WTC11 (cell line): Measurements from ENCODE around the gene TNKS2. TPM values are rescaled to one million over a fixed set of nuclear protein-coding genes. Genes with fewer than 3 reads are reported as not detected.

Experiments used
- ATAC-seq: fragments of 200-7000 bp; cut with Tn5 transposase; 2 replicates; pipeline ENCODE4 v1.10.0; 2021; ENCODE audit warnings: mild to moderate bottlenecking, moderate library complexity
- CTCF ChIA-PET: fragments of 300-600 bp; sonication (Branson Sonifier 250); formaldehyde crosslinking; loops from one replicate; lab custom pipeline; 2021; ENCODE audit warnings: antibody characterized with exemption; lab: Charles Lee
- POLR2A ChIA-PET: fragments of 350-600 bp; sonication (Branson Sonifier 250); formaldehyde crosslinking; loops from one replicate; lab custom pipeline; 2021; ENCODE audit warnings: antibody characterized with exemption; lab: Charles Lee
- DNase-seq: peaks from one replicate; pipeline ENCODE4 v3.0.0; 2021; ENCODE audit warnings: low spot score
- H3K27ac Mint-ChIP-seq: 2 replicates; pipeline ENCODE4 v1.8.0; 2021; ENCODE audit warnings: mixed read lengths
- H3K27me3 Mint-ChIP-seq: 2 replicates; pipeline ENCODE4 v1.8.0; 2021; ENCODE audit warnings: low read depth, mild to moderate bottlenecking, moderate library complexity, mixed read lengths
- H3K36me3 Mint-ChIP-seq: 2 replicates; pipeline ENCODE4 v1.8.0; 2021; ENCODE audit warnings: mixed read lengths
- H3K4me1 Mint-ChIP-seq: 2 replicates; pipeline ENCODE4 v1.8.0; 2022; ENCODE audit warnings: mixed read lengths
- H3K4me3 Mint-ChIP-seq: 2 replicates; pipeline ENCODE4 v1.8.0; 2021; ENCODE audit warnings: mild to moderate bottlenecking, moderate library complexity, mixed read lengths
- H3K9me3 Mint-ChIP-seq: 2 replicates; pipeline ENCODE4 v1.8.0; 2021; ENCODE audit warnings: mixed read lengths
- CBFB ChIP-seq: sonication (generic); formaldehyde crosslinking; IDR thresholded peaks from 2 replicates; pipeline ENCODE4 v1.8.1; 2022; ENCODE audit warnings: mild to moderate bottlenecking, low read depth, missing genetic modification reagents
- CDX4 ChIP-seq: fragments of 250-450 bp; sonication (Bioruptor Pico); IDR thresholded peaks from 2 replicates; pipeline ENCODE4 v1.9.0; 2021; ENCODE audit warnings: moderate library complexity, mild to moderate bottlenecking, inconsistent platforms, borderline replicate concordance
- ETV6 ChIP-seq: sonication (generic); formaldehyde crosslinking; IDR thresholded peaks from 2 replicates; pipeline ENCODE4 v1.8.1; 2022; ENCODE audit warnings: mild to moderate bottlenecking, missing genetic modification reagents
- GABPB1 ChIP-seq: sonication (generic); formaldehyde crosslinking; IDR thresholded peaks from 2 replicates; pipeline ENCODE4 v1.8.1; 2023; ENCODE audit warnings: mild to moderate bottlenecking, missing genetic modification reagents
- KAT7 ChIP-seq: sonication (generic); formaldehyde crosslinking; IDR thresholded peaks from 2 replicates; pipeline ENCODE4 v1.8.1; 2023; ENCODE audit warnings: missing genetic modification reagents, mild to moderate bottlenecking, borderline replicate concordance
- MYBL2 ChIP-seq: sonication (generic); formaldehyde crosslinking; IDR thresholded peaks from 2 replicates; pipeline ENCODE4 v1.8.1; 2023; ENCODE audit warnings: mild to moderate bottlenecking, moderate library complexity, missing genetic modification reagents
- NFYB ChIP-seq: sonication (generic); formaldehyde crosslinking; conservative IDR thresholded peaks from 2 replicates; pipeline ENCODE4 v1.8.0; 2022; ENCODE audit warnings: low read depth, missing genetic modification reagents
- RELA ChIP-seq: sonication (generic); formaldehyde crosslinking; IDR thresholded peaks from 2 replicates; pipeline ENCODE4 v1.8.1; 2022; ENCODE audit warnings: missing genetic modification reagents, mild to moderate bottlenecking, borderline replicate concordance
- RORB ChIP-seq: fragments of 250-450 bp; sonication (Bioruptor Pico); IDR thresholded peaks from 2 replicates; pipeline ENCODE4 v1.9.0; 2021; ENCODE audit warnings: mild to moderate bottlenecking
- ZBTB43 ChIP-seq: sonication (generic); formaldehyde crosslinking; IDR thresholded peaks from 2 replicates; pipeline ENCODE4 v1.8.1; 2023; ENCODE audit warnings: mild to moderate bottlenecking, missing genetic modification reagents
- ZNF232 ChIP-seq: sonication (generic); formaldehyde crosslinking; IDR thresholded peaks from 2 replicates; pipeline ENCODE4 v1.8.0; 2022; ENCODE audit warnings: mild to moderate bottlenecking, missing genetic modification reagents
- ZNF263 ChIP-seq: sonication (generic); formaldehyde crosslinking; IDR thresholded peaks from 2 replicates; pipeline ENCODE4 v1.8.1; 2022; ENCODE audit warnings: low read depth, mild to moderate bottlenecking, moderate library complexity, missing genetic modification reagents
- ZNF512 ChIP-seq: sonication (generic); formaldehyde crosslinking; IDR thresholded peaks from 2 replicates; pipeline ENCODE4 v1.8.1; 2022; ENCODE audit warnings: missing genetic modification reagents, borderline replicate concordance
- ZNF532 ChIP-seq: fragments of 250-450 bp; sonication (Bioruptor Pico); IDR thresholded peaks from 2 replicates; pipeline ENCODE4 v1.9.0; 2021; ENCODE audit warnings: mild to moderate bottlenecking, borderline replicate concordance
- total RNA-seq: library from RNA; stranded (reverse); gene quantifications from 3 replicates; pipeline ENCODE4 v1.2.3, GENCODE V29; 2021

TNKS2 gene
- total RNA-seq, 1 experiment from 2014 or later: 53.5 TPM

- ChIA-PET CTCF (interaction anchor here (1.6 to 2.4 kb wide), 4 partner anchors 14 to 150 kb away, joined by 9 to 11 read pairs (median 10); partner anchors contain the start of gene BTAF1), POLR2A (interaction anchor here (1.0 to 2.4 kb wide), 5 partner anchors 14 to 611 kb away, joined by 3 to 27 read pairs (median 7); partner anchors contain the start of genes BTAF1 and TNKS2)
- H3K36me3 Mint-ChIP-seq: peaks cover 18% of the 10 kb centered on the region
- no peaks in the 10 kb centered on the region for H3K27me3 Mint-ChIP-seq
- H3K4me3 Mint-ChIP-seq: peak within 1 kb of the TSS; percentile 81
- TF ChIP-seq ETV6: 0 out of 2 replicates have a peak, but pooled peaks have one; percentile 1
- TF ChIP-seq CBFB (CRISPR knock-in tag): no peak
- 0 out of 2 replicates have a peak, but pooled peaks have one; percentile 4 for TF ChIP-seq NFYB
- TF ChIP-seq ZNF232: peak; percentile 2; the same call in 1 of the 2 replicates
- 0 out of 2 replicates have a peak, but pooled peaks have one; percentile 25 for TF ChIP-seq ZBTB43 (CRISPR knock-in tag)
- no peak for TF ChIP-seq CDX4 (CRISPR knock-in tag)
- TF ChIP-seq MYBL2 (CRISPR knock-in tag): peak; percentile 43; the same call in 1 of the 2 replicates
- TF ChIP-seq ZNF512: 0 out of 2 replicates have a peak, but pooled peaks have one; percentile 36
- no peak for TF ChIP-seq ZNF263 (CRISPR knock-in tag)
- no peak for TF ChIP-seq KAT7 (CRISPR knock-in tag)
- DNase-seq (peak; percentile 61), ATAC-seq (peak; percentile 62)
- H3K4me1 Mint-ChIP-seq: peaks cover 29% of the 10 kb centered on the region
- no peaks in the 10 kb centered on the region for H3K9me3 Mint-ChIP-seq
- peak within 1 kb of the TSS; percentile 92 for H3K27ac Mint-ChIP-seq
These were observed 111.0 kb downstream of the TNKS2 start, which contains the start of gene FGFBP3 for GRCh38 chr10:91909117-91909677. TSS of gene FGFBP3 (minus strand) at chr10:91909486. CDS start at chr10:91908969, 517 bp downstream.

- Mint-ChIP-seq H3K36me3 (peaks cover 11% of the 10 kb centered on the region), H3K9me3 (no peaks in the 10 kb centered on the region), H3K4me3 (no peak overlapping the region), H3K27ac (no peak overlapping the region), H3K27me3 (no peaks in the 10 kb centered on the region), H3K4me1 (peaks cover 29% of the 10 kb centered on the region)
- POLR2A ChIA-PET: no interaction called here
- ATAC-seq (no peak), DNase-seq (no peak)
- CTCF ChIA-PET: interaction anchor here (0.7 to 1.1 kb wide), 3 partner anchors 30 to 152 kb away, joined by 3 to 4 read pairs (median 3); no protein-coding TSS in a partner anchor
- TF ChIP-seq ZNF532 (no peak), NFYB (no peak), RELA (CRISPR knock-in tag) (no peak), RORB (CRISPR knock-in tag) (no peak), ZNF512 (no peak), GABPB1 (CRISPR knock-in tag) (no peak)
These were observed 112.2 kb downstream of the TNKS2 start for GRCh38 chr10:91910467-91910866.

Other genes with a start within 250 kb of the TNKS2 start
- 1.5 to 3.3 TPM (median 2.8 TPM) in 3 replicates for gene PPP1R3C, start 165.4 kb upstream of the TNKS2 start, total RNA-seq
- 53.0 to 68.2 TPM (median 55.0 TPM) in 3 replicates for gene FGFBP3, start 111.1 kb downstream of the TNKS2 start, total RNA-seq
- 47.2 to 49.6 TPM (median 49.2 TPM) in 3 replicates for gene BTAF1, start 125.3 kb downstream of the TNKS2 start, total RNA-seq